NB4 (cell line): ENCODE data around the gene ANKRD55.
"Not testable (repeated sequence)": the region's sequence is repeated elsewhere in the genome, so short reads cannot be mapped to it uniquely, and the experiment has no call there.

Source experiments
- DNase-seq: peaks from one replicate; pipeline ENCODE4 v3.0.0; 2010; ENCODE audit warnings: low read depth
- H3K4me3 ChIP-seq: one replicate; pipeline ENCODE4 v1.5.1; 2011; ENCODE audit warnings: mild to moderate bottlenecking, low read depth, low read length, moderate library complexity
- CTCF ChIP-seq: IDR thresholded peaks from one replicate; pipeline ENCODE4 v1.5.1; 2012; ENCODE audit warnings: low read depth, low read length
- MAX ChIP-seq: IDR thresholded peaks from 2 replicates; pipeline ENCODE4 v1.6.1; 2011; ENCODE audit warnings: low read depth, low read length
- MYC ChIP-seq: IDR thresholded peaks from 2 replicates; pipeline ENCODE4 v1.6.1; 2011; ENCODE audit warnings: low read depth, low read length
- POLR2A ChIP-seq: IDR thresholded peaks from 2 replicates; pipeline ENCODE4 v1.6.1; 2011; ENCODE audit warnings: mild to moderate bottlenecking; ENCODE audit not compliant: insufficient read length; ENCODE audit errors: extremely low read depth

ANKRD55 gene

GRCh38 chr5:56227691-56228090 is 5.4 kb downstream of the ANKRD55 start:
- no peak for DNase-seq
- no peak for TF ChIP-seq POLR2A
- TF ChIP-seq CTCF: no peak
- no peak for TF ChIP-seq MAX
- TF ChIP-seq MYC: no peak
- H3K4me3 ChIP-seq: no peak overlapping the region

DNA sequence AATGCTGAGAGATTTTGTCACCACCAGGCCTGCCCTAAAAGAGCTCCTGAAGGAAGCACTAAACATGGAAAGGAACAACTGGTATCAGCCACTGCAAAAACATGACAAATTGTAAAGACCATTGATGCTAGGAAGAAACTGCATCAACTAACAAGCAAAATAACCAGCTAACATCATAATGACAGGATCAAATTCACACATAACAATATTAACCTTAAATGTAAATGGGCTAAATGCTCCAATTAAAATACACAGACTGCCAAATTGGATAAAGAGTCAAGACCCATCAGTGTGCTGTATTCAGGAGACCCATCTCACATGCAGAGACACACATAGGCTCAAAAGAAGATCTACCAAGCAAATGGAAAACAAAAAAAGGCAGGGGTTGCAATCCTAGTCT is 9.8 kb downstream of the ANKRD55 start:
- DNase-seq, H3K4me3 ChIP-seq: not testable (repeated sequence)

- not testable (repeated sequence) for H3K4me3 ChIP-seq, DNase-seq
Observed at GRCh38 chr5:56221601-56222000, 11.5 kb downstream of the ANKRD55 start.

DNA sequence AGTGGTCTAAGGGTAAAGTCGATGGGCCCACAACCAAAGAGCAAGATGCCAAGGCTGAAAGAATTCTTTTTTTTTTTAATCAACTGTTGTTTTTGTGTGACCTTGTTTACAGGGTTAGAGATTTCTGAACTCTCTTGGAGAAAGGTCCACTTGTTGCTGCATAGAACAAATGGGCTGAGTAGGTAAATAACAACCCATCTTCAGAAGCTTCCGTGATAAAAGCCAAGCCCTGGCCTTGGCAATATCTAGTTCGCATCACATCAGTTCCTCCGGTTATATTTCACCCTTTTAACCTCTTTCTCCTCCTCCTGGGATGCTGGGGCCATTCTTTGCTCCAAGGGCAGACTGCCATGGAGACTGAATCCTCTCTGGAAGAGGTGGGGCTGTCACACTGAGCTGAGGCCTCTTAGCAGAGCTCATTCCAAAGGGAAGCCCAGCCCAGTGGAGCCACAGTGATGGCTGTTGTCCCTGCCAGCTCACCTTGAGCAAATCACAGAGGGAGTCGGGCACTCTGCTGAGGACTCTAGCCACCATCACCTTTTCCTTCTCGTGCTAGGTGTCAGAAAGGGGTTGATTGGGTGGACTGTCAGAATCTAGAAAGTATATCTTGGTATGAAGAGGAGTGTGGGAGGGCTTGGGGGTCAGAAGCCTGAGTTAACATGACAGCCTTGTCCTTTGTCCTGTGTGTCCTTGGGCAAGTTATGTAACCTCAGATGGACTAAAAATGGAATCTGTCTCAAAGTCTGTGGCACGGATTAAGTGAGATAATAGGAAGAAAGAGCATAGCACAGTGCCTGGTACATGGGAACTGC is 17.9 kb downstream of the ANKRD55 start:
- DNase-seq: no peak
- no peak overlapping the region for H3K4me3 ChIP-seq

GRCh38 chr5:56213886-56214535 is 19.1 kb downstream of the ANKRD55 start:
- not testable (repeated sequence) for H3K4me3 ChIP-seq, DNase-seq

More for the DNA sequence above, 17.9 kb downstream of the ANKRD55 start:
- TF ChIP-seq MYC: no peak
- no peak for TF ChIP-seq CTCF
- TF ChIP-seq POLR2A: no peak
- no peak for TF ChIP-seq MAX

DNA sequence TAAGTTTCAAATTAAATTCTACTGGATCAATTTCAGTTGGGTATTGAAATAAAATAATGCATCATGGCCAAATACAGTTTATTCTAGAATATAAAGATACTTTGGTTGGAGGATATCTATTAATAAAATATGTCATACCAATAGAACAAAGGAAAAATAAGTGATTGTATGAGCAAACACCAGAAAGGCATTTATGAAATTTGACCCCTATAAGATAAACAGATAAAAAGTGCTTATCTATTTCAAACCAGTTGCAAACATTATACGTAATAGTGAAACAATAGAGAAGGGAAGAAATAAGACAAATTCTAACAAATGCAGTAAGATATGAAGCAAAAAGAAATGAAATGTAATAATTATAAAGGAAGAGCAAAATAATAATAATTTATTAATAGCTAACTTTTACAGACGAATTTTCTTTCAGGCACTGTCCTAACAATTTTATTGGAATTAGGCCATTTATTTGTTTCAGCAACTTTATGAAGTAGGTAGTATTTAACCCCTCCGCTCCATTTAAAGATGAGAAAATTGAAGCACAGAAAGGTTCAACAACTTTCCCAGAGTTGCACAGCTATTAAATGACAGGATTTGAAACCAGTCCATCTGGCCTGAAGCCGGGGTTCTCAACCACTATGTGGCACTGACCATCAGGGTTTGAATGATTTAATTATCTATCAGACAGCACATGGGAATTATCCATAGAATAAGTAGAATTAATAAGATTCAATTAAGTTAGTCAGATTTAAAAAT is 20.8 kb downstream of the ANKRD55 start:
- H3K4me3 ChIP-seq: no peak overlapping the region
- TF ChIP-seq CTCF (no peak), MYC (no peak), POLR2A (no peak), MAX (no peak)
- DNase-seq: no peak

DNA sequence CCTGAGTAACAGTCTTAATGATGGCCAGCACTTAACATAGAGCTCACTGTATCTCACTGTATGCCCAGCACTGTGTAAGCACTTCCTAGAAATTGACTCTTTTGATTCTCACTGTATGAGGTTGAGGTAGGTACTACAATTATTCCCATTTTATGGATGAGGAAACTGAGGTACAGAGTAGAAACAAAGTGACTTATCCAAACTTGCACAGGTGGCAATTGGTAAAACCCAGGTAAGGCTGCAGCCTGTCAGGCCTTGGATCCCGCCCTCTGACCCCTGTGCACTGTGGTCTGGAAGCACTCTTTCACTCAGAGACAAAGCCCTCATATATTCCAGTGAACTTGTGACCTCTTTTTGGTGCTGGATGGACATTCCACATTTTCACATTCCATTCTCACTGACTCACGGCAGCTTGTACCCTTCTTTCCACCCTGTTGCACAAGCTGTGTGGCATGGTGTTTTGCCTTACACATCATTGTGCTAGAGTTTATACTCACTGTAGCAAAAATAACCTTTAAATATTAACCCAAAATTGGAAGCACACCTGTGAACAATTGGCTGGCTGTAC is 21.7 kb downstream of the ANKRD55 start:
- TF ChIP-seq POLR2A (no peak), MYC (no peak), MAX (no peak), CTCF (no peak)
- H3K4me3 ChIP-seq: no peak overlapping the region
- no peak for DNase-seq
